ENCODE data around the gene HTR2A.

DNA sequence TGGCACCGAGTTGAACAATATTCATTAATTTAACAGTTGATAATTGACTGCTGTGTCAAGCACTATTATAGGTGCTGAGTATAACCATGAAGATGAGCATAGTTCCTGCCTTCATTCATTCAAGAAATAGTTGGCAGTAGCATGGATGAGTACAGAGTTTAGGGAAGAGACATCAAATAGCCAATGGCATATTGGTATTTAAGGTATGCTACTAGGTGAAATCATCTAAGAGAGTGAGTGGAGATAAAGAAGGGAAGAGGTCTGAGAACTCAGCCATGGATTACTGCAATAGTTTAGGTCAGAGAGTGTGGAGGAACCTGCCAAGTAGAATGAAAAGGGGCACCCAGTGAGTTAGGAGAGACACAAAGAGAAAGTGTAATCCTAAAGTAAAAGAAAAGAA lies 4.9 kb upstream of the HTR2A start:
- TF ChIP-seq POLR2A (IDR thresholded peaks at IDR 0.05), result no peak
- TF ChIP-seq, protein P1, sequence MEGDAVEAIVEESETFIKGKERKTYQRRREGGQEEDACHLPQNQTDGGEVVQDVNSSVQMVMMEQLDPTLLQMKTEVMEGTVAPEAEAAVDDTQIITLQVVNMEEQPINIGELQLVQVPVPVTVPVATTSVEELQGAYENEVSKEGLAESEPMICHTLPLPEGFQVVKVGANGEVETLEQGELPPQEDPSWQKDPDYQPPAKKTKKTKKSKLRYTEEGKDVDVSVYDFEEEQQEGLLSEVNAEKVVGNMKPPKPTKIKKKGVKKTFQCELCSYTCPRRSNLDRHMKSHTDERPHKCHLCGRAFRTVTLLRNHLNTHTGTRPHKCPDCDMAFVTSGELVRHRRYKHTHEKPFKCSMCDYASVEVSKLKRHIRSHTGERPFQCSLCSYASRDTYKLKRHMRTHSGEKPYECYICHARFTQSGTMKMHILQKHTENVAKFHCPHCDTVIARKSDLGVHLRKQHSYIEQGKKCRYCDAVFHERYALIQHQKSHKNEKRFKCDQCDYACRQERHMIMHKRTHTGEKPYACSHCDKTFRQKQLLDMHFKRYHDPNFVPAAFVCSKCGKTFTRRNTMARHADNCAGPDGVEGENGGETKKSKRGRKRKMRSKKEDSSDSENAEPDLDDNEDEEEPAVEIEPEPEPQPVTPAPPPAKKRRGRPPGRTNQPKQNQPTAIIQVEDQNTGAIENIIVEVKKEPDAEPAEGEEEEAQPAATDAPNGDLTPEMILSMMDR (IDR thresholded peaks at IDR 0.05), result no peak

Measured in testis (tissue), 2 donors.